Stimulated activated CD8-positive, alpha-beta memory T cell treated with anti-CD3 and anti-CD28 coated beads, Interleukin-12 subunit alpha, Interleukin-12 subunit beta, amount 100 ng/mL, for 24 hours (primary cell): Measurements from ENCODE around the gene CRIP1.

ENCODE experiments used
- DNase-seq: peaks from one replicate; pipeline ENCODE4 v3.0.0-alpha.2; 2020; ENCODE audit errors: extremely low read depth

The CRIP1 gene

GRCh38 chr14:105469456-105470349, 17.0 kb upstream of the CRIP1 start:
- no peak for DNase-seq

- no peak for DNase-seq
These were observed 16.1 kb upstream of the CRIP1 start for GRCh38 chr14:105470350-105471296.

GRCh38 chr14:105471297-105471821, 15.3 kb upstream of the CRIP1 start:
- DNase-seq = no peak

- no peak for DNase-seq
These were observed 14.7 kb upstream of the CRIP1 start for GRCh38 chr14:105471823-105472485.

- no peak for DNase-seq
These were observed 14.1 kb upstream of the CRIP1 start for GRCh38 chr14:105472486-105472991.

DNA sequence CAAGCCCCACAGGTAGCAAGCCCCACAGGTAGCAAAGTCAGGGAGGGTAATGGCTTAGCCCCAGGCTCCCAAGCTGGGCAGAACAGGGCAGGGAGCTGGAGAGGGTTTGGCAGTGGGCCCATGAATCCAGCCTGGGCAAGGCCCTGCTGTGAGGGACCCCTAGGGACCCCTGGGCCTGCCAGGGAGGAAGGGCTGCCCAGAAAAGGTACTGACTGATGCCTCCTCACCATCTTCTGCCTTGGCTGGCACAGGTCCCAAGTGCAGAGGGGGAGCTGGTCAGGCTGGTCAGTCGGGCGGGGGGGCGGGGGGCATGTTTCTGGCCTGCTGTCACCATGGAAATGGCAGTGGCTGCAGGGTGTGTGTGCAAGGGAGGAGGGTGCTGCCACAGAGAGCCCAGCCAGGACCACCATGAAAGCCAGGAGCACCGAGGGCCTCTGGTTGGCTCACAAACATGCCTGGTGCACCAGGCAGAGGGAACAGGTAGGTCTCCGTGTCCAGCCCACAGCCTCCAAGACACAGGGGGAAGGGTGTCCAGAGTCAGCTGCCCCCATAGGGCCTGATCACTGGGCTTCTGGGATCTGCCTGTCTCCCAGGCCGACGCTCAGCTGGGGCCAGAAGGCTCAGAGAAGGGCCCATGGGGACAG, 13.5 kb upstream of the CRIP1 start:
- DNase-seq = no peak

DNA sequence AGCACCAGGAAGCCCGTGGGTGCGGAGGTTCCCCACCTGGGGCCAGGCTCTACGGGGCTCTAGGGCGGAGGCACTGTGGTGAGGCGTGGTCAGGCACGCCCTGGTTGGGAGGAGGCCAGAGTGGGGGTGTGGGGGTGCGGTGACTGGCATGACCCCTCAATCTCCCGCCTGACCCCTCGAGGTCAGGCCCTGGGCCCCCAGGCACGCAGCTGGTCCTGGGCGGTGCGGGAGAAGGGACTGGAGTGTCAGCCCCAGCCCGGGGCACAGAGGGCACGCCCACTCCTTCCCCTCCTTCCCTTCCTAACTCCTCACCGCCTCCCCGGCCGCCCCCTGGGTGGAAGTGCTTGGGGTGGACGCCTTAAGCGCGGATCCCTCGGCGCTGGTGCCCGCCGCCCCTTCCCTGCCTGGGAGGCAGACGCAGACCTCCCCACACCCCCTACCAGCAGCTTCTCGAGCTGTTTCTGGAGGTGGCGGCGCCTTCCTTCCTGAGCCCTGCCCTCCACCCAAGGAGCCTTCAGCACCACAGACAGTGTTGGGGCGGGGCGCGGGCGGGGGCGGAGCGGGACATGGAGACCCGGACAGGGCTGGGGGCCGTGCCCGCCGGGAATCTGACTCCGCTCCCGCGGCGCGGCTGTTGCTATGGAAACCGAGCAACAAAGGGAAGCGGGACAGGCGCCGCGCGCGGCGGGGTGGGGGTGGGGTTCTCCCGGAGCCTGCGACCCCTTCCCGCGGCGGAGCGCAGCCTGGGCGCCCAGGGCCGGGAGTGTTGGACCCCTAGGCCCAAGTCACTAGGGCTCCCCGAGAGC, 12.8 kb upstream of the CRIP1 start:
- no peak for DNase-seq

DNA sequence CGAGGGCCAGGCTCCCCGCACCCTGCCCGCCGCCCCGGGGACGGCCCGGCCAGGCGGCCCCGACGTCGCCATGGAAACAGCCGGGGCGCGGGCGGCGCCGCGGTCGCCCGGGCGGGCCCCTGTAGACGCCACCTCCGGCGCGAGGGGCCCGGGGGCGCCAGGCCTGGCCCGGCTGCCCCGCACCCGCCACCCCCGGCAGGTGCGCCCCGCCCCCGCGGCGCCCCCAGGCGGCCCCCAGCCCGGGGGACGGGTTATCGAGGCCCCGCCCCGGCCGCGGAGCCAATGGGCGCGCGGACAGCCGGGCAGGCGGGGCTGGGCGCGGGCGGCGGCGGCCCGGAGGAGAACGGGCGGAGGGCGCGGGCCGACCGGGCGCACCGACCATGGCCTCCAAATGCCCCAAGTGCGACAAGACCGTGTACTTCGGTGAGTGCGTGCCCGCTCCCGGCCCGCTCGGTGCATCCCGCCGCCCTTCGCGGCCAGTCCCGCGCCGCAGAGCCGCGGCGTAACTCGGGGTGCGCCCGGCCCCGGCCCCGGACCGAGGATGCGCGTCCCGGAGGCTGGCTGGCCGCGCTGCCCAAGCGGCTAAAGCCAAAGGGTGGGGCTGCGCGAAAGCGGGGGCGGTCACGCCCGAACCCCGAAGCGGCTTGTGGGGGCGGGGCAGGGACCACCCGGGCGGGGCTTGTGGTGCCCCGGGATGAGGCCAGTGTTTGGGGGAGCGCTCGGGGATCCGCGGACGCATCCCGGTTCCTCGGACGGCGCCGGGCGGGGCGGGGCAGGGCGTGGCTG, 12.0 kb upstream of the CRIP1 start, which contains the start of gene CRIP2:
Gene CRIP2, plus strand, starts transcription at position 339 of the 786 bp plus-strand sequence. Its CDS starts 42 bp downstream, at position 381.
- no peak for DNase-seq

GRCh38 chr14:105475269-105476096, 11.2 kb upstream of the CRIP1 start:
- no peak for DNase-seq

GRCh38 chr14:105476097-105476830, 10.4 kb upstream of the CRIP1 start:
- DNase-seq = no peak

DNA sequence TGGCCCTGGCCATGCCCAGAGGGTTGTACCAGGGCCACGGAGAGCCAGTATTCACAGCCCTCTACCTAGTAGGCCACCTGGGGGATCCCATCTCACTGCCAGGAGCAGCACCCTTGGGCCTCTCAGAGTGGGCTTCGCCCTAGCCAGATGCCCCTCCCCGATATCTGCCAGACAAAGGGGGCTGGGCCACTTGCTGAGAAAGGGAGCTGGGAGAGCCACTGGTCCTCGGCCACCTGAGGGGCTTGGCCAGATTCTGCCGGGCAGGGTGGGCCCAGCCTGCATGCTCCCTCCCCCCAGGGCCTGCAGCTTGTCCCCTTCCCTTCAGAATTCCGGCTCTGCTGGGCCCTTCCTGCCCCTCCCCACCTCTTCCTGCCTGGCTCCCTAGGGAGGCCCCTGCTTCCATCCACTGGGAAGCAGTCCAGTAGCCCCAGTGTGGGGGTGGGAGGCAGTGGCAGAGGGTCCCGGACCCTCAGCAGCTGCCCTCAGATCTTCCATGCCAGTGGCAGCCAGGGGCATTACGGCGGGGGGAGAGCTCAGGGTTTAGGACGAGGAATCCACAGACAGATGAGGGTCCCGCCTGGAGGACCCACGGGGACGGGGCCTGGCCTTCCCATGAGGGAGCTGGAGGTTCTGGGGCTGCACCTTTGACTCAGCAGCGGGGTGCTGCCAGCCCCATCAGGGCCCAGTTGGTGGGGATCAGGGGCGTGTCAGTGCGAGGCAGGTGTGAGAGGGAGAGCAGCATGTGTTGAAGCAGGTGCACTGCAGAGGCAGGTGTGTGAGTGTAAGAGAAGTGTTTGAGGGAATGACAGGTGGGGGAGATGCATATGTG, 9.6 kb upstream of the CRIP1 start:
- DNase-seq = no peak

DNA sequence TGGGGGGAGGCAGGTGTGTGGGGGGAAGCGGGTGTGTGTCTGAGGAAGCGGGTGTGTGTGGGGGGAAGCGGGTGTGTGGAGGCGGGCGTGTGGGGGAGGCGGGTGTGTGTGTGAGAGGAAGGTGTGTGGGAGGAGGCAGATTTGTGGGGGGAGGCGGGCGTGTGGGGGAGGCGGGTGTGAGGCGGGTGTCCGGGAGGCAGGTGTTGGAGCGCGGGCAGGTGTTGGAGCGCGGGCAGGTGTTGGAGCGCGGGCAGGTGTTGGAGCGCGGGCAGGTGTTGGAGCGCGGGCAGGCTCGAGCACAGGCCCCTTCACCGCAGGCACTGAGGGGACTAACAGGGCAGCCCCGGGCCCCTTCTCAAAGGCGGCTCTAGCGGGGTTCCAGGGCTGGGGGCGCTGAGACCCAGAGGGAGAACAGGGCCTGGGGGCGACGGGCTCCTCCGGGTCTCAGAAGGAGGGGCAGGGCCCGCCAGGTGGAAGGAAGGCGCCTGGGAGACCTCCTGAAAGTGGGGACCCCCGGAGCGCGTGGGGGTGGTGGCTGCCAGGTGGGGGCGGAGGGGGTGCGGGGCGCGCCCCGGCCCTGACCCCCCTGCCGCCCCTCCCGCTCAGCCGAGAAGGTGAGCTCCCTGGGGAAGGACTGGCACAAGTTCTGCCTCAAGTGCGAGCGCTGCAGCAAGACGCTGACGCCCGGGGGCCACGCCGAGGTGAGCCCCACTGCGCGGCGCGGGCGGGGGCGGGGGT, 8.9 kb upstream of the CRIP1 start:
- no peak for DNase-seq

- no peak for DNase-seq
These were observed 8.1 kb upstream of the CRIP1 start for GRCh38 chr14:105478398-105479251.

DNA sequence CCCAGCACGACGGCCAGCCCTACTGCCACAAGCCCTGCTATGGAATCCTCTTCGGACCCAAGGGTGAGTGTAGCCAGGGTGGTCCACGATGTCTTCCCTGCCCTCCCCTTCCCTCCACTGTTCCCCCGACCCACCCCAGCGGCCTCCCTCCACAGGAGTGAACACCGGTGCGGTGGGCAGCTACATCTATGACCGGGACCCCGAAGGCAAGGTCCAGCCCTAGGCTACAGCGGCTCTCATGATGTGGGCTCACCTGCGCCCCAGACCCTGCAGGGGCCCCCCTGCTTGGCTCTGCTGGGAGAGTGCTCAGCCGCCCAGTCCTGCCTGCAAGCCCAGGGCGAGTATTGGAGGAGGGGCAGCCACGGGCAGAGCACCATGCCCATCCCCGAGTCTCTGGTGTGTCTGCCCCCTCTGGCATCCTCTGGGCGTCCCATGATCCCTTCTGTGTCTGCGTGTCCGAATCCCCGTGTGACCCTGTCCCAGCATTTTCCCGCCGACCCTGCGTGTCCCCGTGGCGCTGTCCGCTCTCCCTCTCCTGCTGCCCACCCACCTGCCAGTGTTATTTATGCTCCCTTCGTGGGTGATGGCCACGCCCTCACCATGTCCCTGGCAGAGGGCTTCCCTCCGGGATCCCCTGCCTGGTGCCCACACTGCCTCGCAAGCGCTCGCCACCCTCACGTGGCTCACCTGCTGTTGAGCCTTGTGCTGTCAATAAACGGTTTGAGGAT, 7.1 kb upstream of the CRIP1 start:
- no peak for DNase-seq
